Retinal pigment epithelial cell (primary cell): ENCODE results near the gene SLC4A7.
"Not testable (repeated sequence)": the region's sequence is repeated elsewhere in the genome, so short reads cannot be mapped to it uniquely, and the experiment has no call there.

ENCODE experiments used
- DNase-seq: peaks from one replicate; pipeline ENCODE4 v3.0.0-alpha.2; 2010; ENCODE audit warnings: low read depth
- H3K4me3 ChIP-seq: 2 replicates; pipeline ENCODE4 v1.5.1; 2011; ENCODE audit warnings: mild to moderate bottlenecking, low read length, control low read depth, moderate library complexity
- CTCF ChIP-seq: conservative IDR thresholded peaks from 2 replicates; pipeline ENCODE4 v1.5.1; 2011; ENCODE audit warnings: low read depth, low read length, control low read depth, inconsistent platforms

SLC4A7 gene

GRCh38 chr3:27484015-27484844 lies at the start of gene SLC4A7:
Gene SLC4A7 (minus strand): TSS chr3:27484384. CDS start chr3:27484126, 258 bp downstream.
- no peak for TF ChIP-seq CTCF
- peak within 1 kb of the TSS; percentile 90 for H3K4me3 ChIP-seq

GRCh38 chr3:27533261-27533607 lies 49.0 kb upstream of the SLC4A7 start:
- no peak overlapping the region for H3K4me3 ChIP-seq
- no peak for DNase-seq
- no peak for TF ChIP-seq CTCF

More at GRCh38 chr3:27484015-27484844, at the start of gene SLC4A7:
- peak; percentile 83 for DNase-seq

- no peak for TF ChIP-seq CTCF
- no peak for DNase-seq
- H3K4me3 ChIP-seq = no peak overlapping the region
Observed at GRCh38 chr3:27532426-27533260, 48.5 kb upstream of the SLC4A7 start.

- DNase-seq = not testable (repeated sequence)
Observed at GRCh38 chr3:27531193-27531751, 47.1 kb upstream of the SLC4A7 start.

GRCh38 chr3:27528791-27529190 lies 44.6 kb upstream of the SLC4A7 start:
- no peak overlapping the region for H3K4me3 ChIP-seq
- TF ChIP-seq CTCF = no peak
- no peak for DNase-seq

More at GRCh38 chr3:27531193-27531751, 47.1 kb upstream of the SLC4A7 start:
- not testable (repeated sequence) for H3K4me3 ChIP-seq

GRCh38 chr3:27526614-27527315 lies 42.6 kb upstream of the SLC4A7 start:
- no peak for TF ChIP-seq CTCF
- no peak overlapping the region for H3K4me3 ChIP-seq
- no peak for DNase-seq

- H3K4me3 ChIP-seq = no peak overlapping the region
- no peak for TF ChIP-seq CTCF
Observed at GRCh38 chr3:27521872-27522265, 37.7 kb upstream of the SLC4A7 start.

More at GRCh38 chr3:27521872-27522265, 37.7 kb upstream of the SLC4A7 start:
- no peak for DNase-seq
